GM12892 (cell line): ENCODE results near the gene PPP1R12C.

Experiments
- POLR2A ChIP-seq: IDR thresholded peaks from 2 replicates; pipeline ENCODE4 v1.6.1; 2011; ENCODE audit warnings: low read depth, low read length, control low read depth
- POLR2AphosphoS5 ChIP-seq: IDR thresholded peaks from 2 replicates; pipeline ENCODE4 v1.6.1; 2011; ENCODE audit warnings: low read depth, low read length, control low read depth

DNA sequence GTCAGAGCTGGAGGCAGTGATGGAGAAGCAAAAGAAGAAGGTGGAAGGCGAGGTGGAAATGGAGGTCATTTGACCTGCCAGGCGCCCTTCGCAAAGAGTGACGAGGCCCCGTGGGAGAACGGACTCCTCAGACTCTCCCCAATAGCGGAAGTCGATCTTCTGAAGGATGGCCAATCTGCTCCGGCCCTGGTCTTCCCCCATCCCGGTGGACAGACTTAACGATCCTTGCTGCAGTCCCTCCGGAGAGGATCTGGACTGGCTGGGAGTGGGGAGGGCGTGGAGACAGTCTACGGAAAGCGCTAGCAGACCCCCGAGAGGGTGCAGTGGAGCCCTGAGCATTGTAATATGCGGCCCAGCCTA is 29.9 kb downstream of the PPP1R12C start:
- TF ChIP-seq POLR2AphosphoS5 (no peak), POLR2A (no peak)
